Keratinocyte (primary cell): ENCODE results near the gene HDAC9. TPM values are rescaled to one million over a fixed set of nuclear protein-coding genes. Genes with fewer than 3 reads are reported as not detected.
"Not testable (repeated sequence)": the region's sequence is repeated elsewhere in the genome, so short reads cannot be mapped to it uniquely, and the experiment has no call there.

Experiments
- DNase-seq: peaks from one replicate; pipeline ENCODE4 v3.0.0-alpha.2; 2011; ENCODE audit warnings: low read depth, missing footprints, low spot score
- FAIRE-seq: peaks from 2 replicates; lab custom pipeline; 2011; peaks lifted over from hg19 to GRCh38; lab: Jason Lieb, UNC
- H2AFZ ChIP-seq: 2 replicates; pipeline ENCODE4 v1.6.0; 2012; ENCODE audit warnings: low read length, control low read depth, inconsistent platforms; ENCODE audit not compliant: control insufficient read depth
- H3K27ac ChIP-seq: 2 replicates; pipeline ENCODE4 v1.5.1; 2011; ENCODE audit warnings: low read length; ENCODE audit not compliant: control insufficient read depth, insufficient read depth
- H3K27me3 ChIP-seq: 3 replicates; pipeline ENCODE4 v1.6.0; 2011; ENCODE audit warnings: low read length; ENCODE audit not compliant: control insufficient read depth, insufficient read depth; ENCODE audit errors: extremely low read depth
- H3K36me3 ChIP-seq, 2 experiments: 2 replicates in 1 of 2; 3 replicates in 1 of 2; pipeline ENCODE4 v1.5.1; 2011; ENCODE audit warnings: low read length in 2 of 2, mild to moderate bottlenecking in 1 of 2; ENCODE audit not compliant: control insufficient read depth in 2 of 2, insufficient read depth in 2 of 2; ENCODE audit errors: extremely low read depth in 1 of 2
- H3K4me1 ChIP-seq: 3 replicates; pipeline ENCODE4 v1.5.1; 2011; ENCODE audit warnings: low read length; ENCODE audit not compliant: control insufficient read depth, insufficient read depth; ENCODE audit errors: extremely low read depth
- H3K4me2 ChIP-seq: 3 replicates; pipeline ENCODE4 v1.6.0; 2011; ENCODE audit warnings: low read depth, low read length; ENCODE audit not compliant: control insufficient read depth, insufficient read depth; ENCODE audit errors: extremely low read depth
- H3K4me3 ChIP-seq, 3 experiments: fragments of 200-600 bp in 1 of 3; sonication (generic) in 1 of 3; 2 replicates in 2 of 3; 3 replicates in 1 of 3; pipeline ENCODE4 v1.5.1; 2011 to 2016; ENCODE audit warnings: low read length in 3 of 3, mild to moderate bottlenecking in 3 of 3, control low read depth in 2 of 3, inconsistent platforms in 1 of 3, low read depth in 1 of 3, mixed read lengths in 1 of 3, mixed run types in 1 of 3, moderate library complexity in 1 of 3; ENCODE audit not compliant: control insufficient read depth in 2 of 3, insufficient read depth in 2 of 3; ENCODE audit errors: extremely low read depth in 1 of 3
- H3K79me2 ChIP-seq: 2 replicates; pipeline ENCODE4 v1.6.0; 2012; ENCODE audit warnings: low read length; ENCODE audit not compliant: control insufficient read depth, insufficient read depth
- H3K9ac ChIP-seq: 3 replicates; pipeline ENCODE4 v1.6.0; 2011; ENCODE audit warnings: low read length; ENCODE audit not compliant: control insufficient read depth, insufficient read depth; ENCODE audit errors: extremely low read depth
- H3K9me1 ChIP-seq: 3 replicates; pipeline ENCODE4 v1.6.0; 2011; ENCODE audit warnings: low read length; ENCODE audit not compliant: control insufficient read depth, insufficient read depth; ENCODE audit errors: extremely low read depth
- H3K9me3 ChIP-seq: 2 replicates; pipeline ENCODE4 v1.5.1; 2012; ENCODE audit warnings: low read depth, low read length; ENCODE audit not compliant: control insufficient read depth
- H4K20me1 ChIP-seq: 3 replicates; pipeline ENCODE4 v1.6.0; 2011; ENCODE audit warnings: low read length; ENCODE audit not compliant: control insufficient read depth, insufficient read depth; ENCODE audit errors: extremely low read depth
- EZH2 ChIP-seq: IDR thresholded peaks from one replicate; pipeline ENCODE4 v1.6.1; 2012; ENCODE audit warnings: inconsistent platforms, mild to moderate bottlenecking, low read length, moderate library complexity
- dilution Hi-C: fragments of 300-500 bp; cut with MboI; formaldehyde crosslinking; loops from one replicate; pipeline ENCODE4 v1.7.0; 2020; ENCODE audit warnings: low sequenced_read_pairs; ENCODE audit not compliant: extremely low pct_ligation_motif_present
- polyA plus RNA-seq, 5 experiments: library from polyadenylated mRNA; depleted of rRNA in 3 of 5; stranded (reverse) in 3 of 5; stranded (forward) in 1 of 5; unstranded in 1 of 5; fragments of >200 nt; gene quantifications; 1 replicate in 1 of 5; 2 replicates in 3 of 5; 3 replicates in 1 of 5; pipeline versions ENCODE4 v1.2.1 to v1.2.3, GENCODE V29; 2011 to 2012; ENCODE audit warnings: missing spikeins in 2 of 5, low read depth in 1 of 5, low replicate concordance in 1 of 5
- TF ChIP-seq, protein P1 (sequence below), 3 experiments: IDR thresholded peaks in 1 of 3; conservative IDR thresholded peaks in 1 of 3; optimal IDR thresholded peaks in 1 of 3; 2 replicates in 2 of 3; 3 replicates in 1 of 3; pipeline versions ENCODE3 to v1.5.1; 2011; ENCODE audit warnings: low read length in 3 of 3, mild to moderate bottlenecking in 3 of 3, moderate library complexity in 2 of 3, control low read depth in 1 of 3, inconsistent platforms in 1 of 3; ENCODE audit not compliant: insufficient read depth in 2 of 3; ENCODE audit errors: extremely low read depth in 1 of 3

HDAC9 gene
- polyA plus RNA-seq, 1 donor (not counting 4 experiments of a cell fraction or from before 2014, with no cell fraction given), result 24.6 TPM

DNA sequence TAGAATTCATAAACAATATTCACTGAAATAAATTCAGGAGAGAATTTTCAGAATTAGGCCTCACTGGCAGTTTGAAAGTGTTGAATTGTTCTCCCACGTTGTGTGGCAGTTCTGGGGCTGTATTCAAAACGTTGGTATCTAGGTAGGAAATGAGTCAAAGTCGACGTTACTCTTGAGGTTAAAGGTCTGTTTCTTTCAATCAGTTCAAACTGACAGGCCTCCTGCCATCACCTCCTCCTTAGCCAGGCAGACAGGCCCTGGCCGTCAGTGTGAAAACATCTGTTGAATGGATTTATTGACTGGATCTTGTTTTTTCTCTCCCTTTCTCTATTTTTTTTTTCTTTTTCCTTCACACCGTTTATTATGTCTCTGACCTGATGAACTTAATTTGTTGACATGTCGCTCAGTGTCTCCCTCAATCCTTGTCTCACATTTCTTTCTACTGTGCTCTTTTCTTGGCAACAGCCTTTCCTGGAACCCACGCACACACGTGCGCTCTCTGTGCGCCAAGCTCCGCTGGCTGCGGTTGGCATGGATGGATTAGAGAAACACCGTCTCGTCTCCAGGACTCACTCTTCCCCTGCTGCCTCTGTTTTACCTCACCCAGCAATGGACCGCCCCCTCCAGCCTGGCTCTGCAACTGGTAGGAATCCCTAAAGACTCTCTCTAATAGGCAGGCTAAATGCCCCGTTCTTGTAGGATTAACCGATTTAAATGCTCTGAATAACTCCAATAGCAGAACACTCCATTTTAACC is 231.7 kb downstream of the HDAC9 start:
- Histone ChIP-seq H3K79me2 (no peaks in the 10 kb centered on the region), H2AFZ (no peak overlapping the region), H3K9me3 (no peaks in the 10 kb centered on the region), H3K27ac (no peak overlapping the region), H3K27me3 (no peaks in the 10 kb centered on the region), H3K4me1 (no peaks in the 10 kb centered on the region), H3K9ac (no peak overlapping the region), H3K4me3 (no peak overlapping the region), H3K36me3 (no peaks in the 10 kb centered on the region), H3K9me1 (no peaks in the 10 kb centered on the region), H3K4me2 (no peak overlapping the region), H4K20me1 (no peaks in the 10 kb centered on the region)
- TF ChIP-seq, protein P1, sequence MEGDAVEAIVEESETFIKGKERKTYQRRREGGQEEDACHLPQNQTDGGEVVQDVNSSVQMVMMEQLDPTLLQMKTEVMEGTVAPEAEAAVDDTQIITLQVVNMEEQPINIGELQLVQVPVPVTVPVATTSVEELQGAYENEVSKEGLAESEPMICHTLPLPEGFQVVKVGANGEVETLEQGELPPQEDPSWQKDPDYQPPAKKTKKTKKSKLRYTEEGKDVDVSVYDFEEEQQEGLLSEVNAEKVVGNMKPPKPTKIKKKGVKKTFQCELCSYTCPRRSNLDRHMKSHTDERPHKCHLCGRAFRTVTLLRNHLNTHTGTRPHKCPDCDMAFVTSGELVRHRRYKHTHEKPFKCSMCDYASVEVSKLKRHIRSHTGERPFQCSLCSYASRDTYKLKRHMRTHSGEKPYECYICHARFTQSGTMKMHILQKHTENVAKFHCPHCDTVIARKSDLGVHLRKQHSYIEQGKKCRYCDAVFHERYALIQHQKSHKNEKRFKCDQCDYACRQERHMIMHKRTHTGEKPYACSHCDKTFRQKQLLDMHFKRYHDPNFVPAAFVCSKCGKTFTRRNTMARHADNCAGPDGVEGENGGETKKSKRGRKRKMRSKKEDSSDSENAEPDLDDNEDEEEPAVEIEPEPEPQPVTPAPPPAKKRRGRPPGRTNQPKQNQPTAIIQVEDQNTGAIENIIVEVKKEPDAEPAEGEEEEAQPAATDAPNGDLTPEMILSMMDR (optimal IDR thresholded peaks at IDR 0.05 in 1 of 3, IDR thresholded peaks at IDR 0.05 in 1 of 3, conservative IDR thresholded peaks at IDR 0.05 in 1 of 3; ENCODE audit: extremely low read depth in 1 of 3, insufficient read depth in 2 of 3, low read length in 3 of 3), result no peak
- TF ChIP-seq EZH2, result no peak
- dilution Hi-C loops, result no loop called here
- DNase-seq, result no peak
- no peak for FAIRE-seq

DNA sequence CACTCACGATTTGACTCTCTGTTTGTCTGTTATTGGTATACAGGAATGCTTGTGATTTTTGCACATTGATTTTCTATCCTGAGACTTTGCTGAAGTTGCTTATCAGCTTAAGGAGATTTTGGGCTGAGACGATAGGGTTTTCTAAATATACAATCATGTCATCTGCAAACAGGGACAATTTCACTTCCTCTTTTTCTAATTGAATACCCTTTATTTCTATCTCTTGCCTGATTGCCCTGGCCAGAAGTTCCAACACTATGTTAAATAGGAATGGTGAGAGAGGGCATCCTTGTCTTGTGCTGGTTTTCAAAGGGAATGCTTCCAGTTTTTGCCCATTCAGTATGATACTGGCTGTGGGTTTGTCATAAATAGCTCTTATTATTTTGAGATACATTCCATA is 240.5 kb downstream of the HDAC9 start:
- H3K4me3 ChIP-seq, H3K9me3 ChIP-seq, H2AFZ ChIP-seq, H3K4me2 ChIP-seq, FAIRE-seq, H3K79me2 ChIP-seq, H3K9ac ChIP-seq, H4K20me1 ChIP-seq, H3K27me3 ChIP-seq, H3K9me1 ChIP-seq, DNase-seq, H3K27ac ChIP-seq, dilution Hi-C loops, H3K36me3 ChIP-seq, H3K4me1 ChIP-seq: not testable (repeated sequence)

DNA sequence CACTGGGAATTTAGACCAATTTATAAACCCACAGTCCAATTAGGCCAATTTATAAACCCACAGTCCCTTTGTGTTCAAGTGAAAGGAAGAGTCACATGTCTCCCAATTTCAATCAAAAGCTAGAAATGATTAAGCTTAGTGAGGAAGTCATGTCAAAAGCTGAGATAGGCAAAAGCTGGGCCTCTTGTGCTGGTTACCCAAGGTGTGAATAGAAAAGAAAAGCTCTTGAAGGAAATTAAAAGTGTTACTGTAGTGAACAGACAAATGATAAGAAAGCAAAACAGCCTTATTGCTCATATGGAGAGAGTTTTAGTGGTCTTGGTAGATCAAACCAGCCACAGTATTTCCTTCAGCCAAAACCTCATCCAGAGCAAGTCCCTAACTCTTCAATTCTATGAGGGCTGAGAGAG is 245.0 kb downstream of the HDAC9 start:
- H3K79me2 ChIP-seq, result no peaks in the 10 kb centered on the region
- H3K27ac ChIP-seq, result no peak overlapping the region
- no peak overlapping the region for H2AFZ ChIP-seq
- DNase-seq (no peak), FAIRE-seq (no peak)
- no peaks in the 10 kb centered on the region for H3K9me1 ChIP-seq
- H3K36me3 ChIP-seq, result no peaks in the 10 kb centered on the region
- no peaks in the 10 kb centered on the region for H4K20me1 ChIP-seq
- no peak overlapping the region for H3K9ac ChIP-seq
- H3K9me3 ChIP-seq, result no peaks in the 10 kb centered on the region
- H3K4me1 ChIP-seq, result no peaks in the 10 kb centered on the region
- TF ChIP-seq, protein P1 (optimal IDR thresholded peaks at IDR 0.05 in 1 of 3, IDR thresholded peaks at IDR 0.05 in 1 of 3, conservative IDR thresholded peaks at IDR 0.05 in 1 of 3; ENCODE audit: extremely low read depth in 1 of 3, insufficient read depth in 2 of 3, low read length in 3 of 3), result no peak
- TF ChIP-seq EZH2, result no peak
- no peak overlapping the region for H3K4me3 ChIP-seq
- no peaks in the 10 kb centered on the region for H3K27me3 ChIP-seq
- H3K4me2 ChIP-seq, result no peak overlapping the region
- dilution Hi-C loops, result no loop called here
